Fibroblast of lung (primary cell): ENCODE data around the gene CCL26. TPM values are rescaled to one million over a fixed set of nuclear protein-coding genes. Genes with fewer than 3 reads are reported as not detected.

ENCODE experiments used
- DNase-seq, 2 donors: peaks; one replicate each; pipeline versions ENCODE4 v3.0.0 to v3.0.0-alpha.2; 2010; ENCODE audit warnings: low read depth in 2 of 2
- H2AFZ ChIP-seq: 2 replicates; pipeline ENCODE4 v1.5.1; 2012; ENCODE audit warnings: low read length, control low read depth, inconsistent platforms
- H3K27ac ChIP-seq: 2 replicates; pipeline ENCODE4 v1.5.1; 2011; ENCODE audit warnings: low read length, control low read depth; ENCODE audit not compliant: insufficient read depth
- H3K27me3 ChIP-seq: 2 replicates; pipeline ENCODE4 v1.5.1; 2011; ENCODE audit warnings: mild to moderate bottlenecking, low read length; ENCODE audit not compliant: control insufficient read depth, insufficient read depth
- H3K36me3 ChIP-seq: 2 replicates; pipeline ENCODE4 v1.5.1; 2011; ENCODE audit warnings: low read length; ENCODE audit not compliant: control insufficient read depth, insufficient read depth
- H3K4me1 ChIP-seq: 2 replicates; pipeline ENCODE4 v1.5.1; 2011; ENCODE audit warnings: low read length; ENCODE audit not compliant: control insufficient read depth, insufficient read depth; ENCODE audit errors: extremely low read depth
- H3K4me2 ChIP-seq: 2 replicates; pipeline ENCODE4 v1.5.1; 2011; ENCODE audit warnings: low read length, control low read depth; ENCODE audit not compliant: insufficient read depth; ENCODE audit errors: extremely low read depth
- H3K4me3 ChIP-seq, 4 experiments: fragments of 200-600 bp in 1 of 4; sonication (generic) in 1 of 4; replicated peaks in 1 of 4; 2 replicates each; pipeline ENCODE4 v1.5.1; 2011 to 2016; ENCODE audit warnings: low read length in 4 of 4, low read depth in 3 of 4, mild to moderate bottlenecking in 3 of 4, control low read depth in 2 of 4, inconsistent platforms in 1 of 4, mixed read lengths in 1 of 4; ENCODE audit not compliant: insufficient read depth in 1 of 4; ENCODE audit errors: control extremely low read depth in 1 of 4
- H3K79me2 ChIP-seq: 2 replicates; pipeline ENCODE4 v1.5.1; 2012; ENCODE audit warnings: mild to moderate bottlenecking, low read length, inconsistent platforms; ENCODE audit not compliant: control insufficient read depth, insufficient read depth
- H3K9ac ChIP-seq: 2 replicates; pipeline ENCODE4 v1.5.1; 2011; ENCODE audit warnings: mild to moderate bottlenecking, low read length, control low read depth; ENCODE audit not compliant: insufficient read depth
- H3K9me3 ChIP-seq: 2 replicates; pipeline ENCODE4 v1.5.1; 2012; ENCODE audit warnings: low read depth, low read length; ENCODE audit not compliant: control insufficient read depth, insufficient read depth
- H4K20me1 ChIP-seq: 2 replicates; pipeline ENCODE4 v1.5.1; 2011; ENCODE audit warnings: low read length; ENCODE audit not compliant: control insufficient read depth, insufficient read depth; ENCODE audit errors: extremely low read depth
- CTCF ChIP-seq, 2 donors: IDR thresholded peaks in 1 of 2; conservative IDR thresholded peaks in 1 of 2; 1 replicate in 1 of 2; 2 replicates in 1 of 2; pipeline ENCODE4 v1.5.1; 2011 to 2012; ENCODE audit warnings: low read length in 2 of 2, control low read depth in 1 of 2, inconsistent platforms in 1 of 2, low read depth in 1 of 2, mild to moderate bottlenecking in 1 of 2
- EZH2 ChIP-seq: IDR thresholded peaks from 2 replicates; pipeline ENCODE4 v1.5.1; 2012; ENCODE audit warnings: low read length, control low read depth, mild to moderate bottlenecking; ENCODE audit errors: missing control alignments
- polyA plus RNA-seq, 2 donors: library from polyadenylated mRNA; depleted of rRNA in 1 of 2; stranded (reverse) in 1 of 2; unstranded in 1 of 2; fragments of >200 nt; gene quantifications; 2 replicates each; pipeline ENCODE4 v1.2.1, GENCODE V29; 2011 to 2012; ENCODE audit warnings: missing spikeins in 1 of 2
- total RNA-seq: library from RNA; depleted of rRNA; stranded (reverse); fragments of >200 nt; gene quantifications from 2 replicates; pipeline ENCODE4 v1.2.1, GENCODE V29; 2014

Gene CCL26
- total and polyA plus RNA-seq, 2 donors (not counting 1 experiment from before 2014, with no cell fraction given): 0.94 to 1.2 TPM

GRCh38 chr7:75814407-75814947, 42.5 kb upstream of the CCL26 start:
- peak in 1 of 2 donors; percentile 59 for DNase-seq
- Histone ChIP-seq H2AFZ (no peak overlapping the region), H3K4me2 (no peak overlapping the region)

GRCh38 chr7:75813781-75814236, 41.8 kb upstream of the CCL26 start, which contains the start of gene CCL24:
Gene CCL24, minus strand, starts transcription at chr7:75813806. Its CDS starts 91 bp downstream, at chr7:75813715.
- no peak within 1 kb of the TSS for H2AFZ ChIP-seq
- H4K20me1 ChIP-seq: no peaks in the 10 kb centered on the region
- H3K4me2 ChIP-seq: no peak within 1 kb of the TSS
- H3K9me3 ChIP-seq: no peaks in the 10 kb centered on the region
- H3K79me2 ChIP-seq: no peaks in the 10 kb centered on the region
- TF ChIP-seq EZH2: no peak
- TF ChIP-seq CTCF (conservative IDR thresholded peaks at IDR 0.05 in 1 of 2, IDR thresholded peaks at IDR 0.05 in 1 of 2; ENCODE audit: low read depth in 1 of 2, low read length in 2 of 2): no peak
- H3K27me3 ChIP-seq: peaks cover 3% of the 10 kb centered on the region
- no peaks in the 10 kb centered on the region for H3K4me1 ChIP-seq
- H3K36me3 ChIP-seq: no peaks in the 10 kb centered on the region
- no peak within 1 kb of the TSS for H3K27ac ChIP-seq
- no peak for DNase-seq
- no peak within 1 kb of the TSS for H3K4me3 ChIP-seq
- no peak within 1 kb of the TSS for H3K9ac ChIP-seq

More at GRCh38 chr7:75814407-75814947, 42.5 kb upstream of the CCL26 start:
- H3K9ac ChIP-seq: no peak overlapping the region
- no peaks in the 10 kb centered on the region for H3K79me2 ChIP-seq
- no peaks in the 10 kb centered on the region for H3K4me1 ChIP-seq
- TF ChIP-seq EZH2: no peak
- TF ChIP-seq CTCF (conservative IDR thresholded peaks at IDR 0.05 in 1 of 2, IDR thresholded peaks at IDR 0.05 in 1 of 2; ENCODE audit: low read depth in 1 of 2, low read length in 2 of 2): no peak
- peaks cover 3% of the 10 kb centered on the region for H3K27me3 ChIP-seq
- H3K9me3 ChIP-seq: no peaks in the 10 kb centered on the region
- no peak overlapping the region for H3K4me3 ChIP-seq
- no peak overlapping the region for H3K27ac ChIP-seq
- H4K20me1 ChIP-seq: no peaks in the 10 kb centered on the region
- H3K36me3 ChIP-seq: no peaks in the 10 kb centered on the region

- Histone ChIP-seq H4K20me1 (no peaks in the 10 kb centered on the region), H3K36me3 (no peaks in the 10 kb centered on the region), H3K4me2 (no peak overlapping the region), H3K27me3 (peaks cover 3% of the 10 kb centered on the region), H3K9ac (no peak overlapping the region), H3K4me3 (no peak overlapping the region), H2AFZ (no peak overlapping the region), H3K9me3 (no peaks in the 10 kb centered on the region), H3K4me1 (no peaks in the 10 kb centered on the region), H3K27ac (no peak overlapping the region), H3K79me2 (no peaks in the 10 kb centered on the region)
- no peak for TF ChIP-seq CTCF (conservative IDR thresholded peaks at IDR 0.05 in 1 of 2, IDR thresholded peaks at IDR 0.05 in 1 of 2; ENCODE audit: low read depth in 1 of 2, low read length in 2 of 2)
- TF ChIP-seq EZH2: no peak
- DNase-seq: peak in 1 of 2 donors; percentile 10
These were observed 41.1 kb upstream of the CCL26 start for GRCh38 chr7:75813084-75813483.
